Gastroesophageal sphincter (tissue), 4 donors: Measurements from ENCODE around the gene STN1. TPM values are rescaled to one million over a fixed set of nuclear protein-coding genes. Genes with fewer than 3 reads are reported as not detected.

Experiments used
- ATAC-seq: fragments of 150-250 bp; one replicate; pipeline ENCODE4 v1.9.1; 2016; ENCODE audit warnings: mild to moderate bottlenecking, moderate library complexity
- H3K27ac ChIP-seq, 4 donors: fragments of 200-600 bp; sonication (generic) in 3 of 4; 1 replicate in 3 of 4; 2 replicates in 1 of 4; pipeline ENCODE4 v1.5.1; 2016 to 2019
- H3K27me3 ChIP-seq: fragments of 200-600 bp; sonication (generic); one replicate; pipeline ENCODE4 v1.5.1; 2019
- H3K36me3 ChIP-seq, 2 donors: fragments of 200-600 bp; sonication (generic); one replicate each; pipeline ENCODE4 v1.5.1; 2019; ENCODE audit warnings: control low read depth in 1 of 2
- H3K4me1 ChIP-seq, 3 donors: fragments of 200-600 bp; sonication (generic); 1 replicate in 2 of 3; 2 replicates in 1 of 3; pipeline ENCODE4 v1.5.1; 2016 to 2019; ENCODE audit warnings: control low read depth in 2 of 3
- H3K4me3 ChIP-seq, 2 donors: fragments of 200-600 bp; sonication (generic); one replicate each; pipeline ENCODE4 v1.5.1; 2019; ENCODE audit warnings: mild to moderate bottlenecking in 1 of 2, moderate library complexity in 1 of 2
- H3K9me3 ChIP-seq, 3 donors: fragments of 200-600 bp; sonication (generic); one replicate each; pipeline ENCODE4 v1.5.1; 2017 to 2019; ENCODE audit warnings: control low read depth in 2 of 3
- CTCF ChIP-seq, 4 experiments: fragments of 200-600 bp in 2 of 4; fragments of 450-650 bp in 2 of 4; sonication (generic) in 1 of 4; IDR thresholded peaks; one replicate each; pipeline ENCODE4 v1.5.1; 2017 to 2019; ENCODE audit warnings: antibody characterized with exemption in 4 of 4, mild to moderate bottlenecking in 2 of 4, moderate library complexity in 2 of 4
- EP300 ChIP-seq: sonication (generic); formaldehyde crosslinking; IDR thresholded peaks from one replicate; pipeline ENCODE4 v1.6.1; 2017; ENCODE audit warnings: antibody characterized with exemption, mild to moderate bottlenecking
- POLR2A ChIP-seq, 2 donors: fragments of 450-650 bp; IDR thresholded peaks; one replicate each; pipeline ENCODE4 v1.6.1; 2017; ENCODE audit warnings: antibody characterized with exemption in 2 of 2, mild to moderate bottlenecking in 2 of 2, moderate library complexity in 1 of 2
- POLR2AphosphoS5 ChIP-seq: sonication (generic); formaldehyde crosslinking; IDR thresholded peaks from one replicate; pipeline ENCODE4 v1.6.1; 2017; ENCODE audit warnings: antibody characterized with exemption
- WGBS, 2 donors: methylation state at CpG; one replicate each; pipeline ENCODE4 v1.1.5; 2018; ENCODE audit warnings: low coverage in 1 of 2; 5-methylcytosine and 5-hydroxymethylcytosine counted together
- total RNA-seq, 4 donors: library from RNA; depleted of rRNA; stranded (reverse); fragments of >200 nt; gene quantifications; one replicate each; pipeline ENCODE4 v1.1.0, GENCODE V29; 2016

The STN1 gene
- total RNA-seq, 4 donors from 2014 or later = 17.1 to 31.6 (median 29.6) TPM

- TF ChIP-seq POLR2A (IDR thresholded peaks at IDR 0.05) (no peak), POLR2AphosphoS5 (no peak), CTCF (IDR thresholded peaks at IDR 0.05) (no peak), EP300 (no peak)
- no peak for ATAC-seq
- 77 to 85% methylated on average over 6 to 9 of the region's 9 CpGs for WGBS, 2 donors
- no peaks in the 10 kb centered on the region for H3K27me3 ChIP-seq
- H3K36me3 ChIP-seq = peaks cover 0 to 69% of the 10 kb centered on the region in 2 donors
- no peaks in the 10 kb centered on the region for H3K9me3 ChIP-seq
- H3K4me3 ChIP-seq = no peak overlapping the region
- H3K27ac ChIP-seq = no peak overlapping the region
- peaks cover 0 to 26% (median 0%) of the 10 kb centered on the region in 3 donors for H3K4me1 ChIP-seq
Observed at GRCh38 chr10:103879409-103879808, 38.6 kb downstream of the STN1 start.

- 71 to 100% methylated on average over 1 of the region's 1 CpG for WGBS, 2 donors
- no peak for ATAC-seq
Observed at GRCh38 chr10:103877861-103878260, 40.1 kb downstream of the STN1 start.

GRCh38 chr10:103876155-103876554, 41.8 kb downstream of the STN1 start:
- WGBS, 2 donors = 86 to 88% methylated on average over 1 to 5 of the region's 5 CpGs
- Histone ChIP-seq H3K4me1 (peaks cover 0 to 16% (median 0%) of the 10 kb centered on the region in 3 donors), H3K36me3 (peaks cover 0 to 70% of the 10 kb centered on the region in 2 donors), H3K4me3 (no peak overlapping the region), H3K27me3 (no peaks in the 10 kb centered on the region), H3K27ac (no peak overlapping the region), H3K9me3 (no peaks in the 10 kb centered on the region)
- no peak for ATAC-seq
- TF ChIP-seq CTCF (IDR thresholded peaks at IDR 0.05) (no peak), POLR2AphosphoS5 (no peak), EP300 (no peak), POLR2A (IDR thresholded peaks at IDR 0.05) (no peak)

More at GRCh38 chr10:103877861-103878260, 40.1 kb downstream of the STN1 start:
- peaks cover 0 to 26% (median 0%) of the 10 kb centered on the region in 3 donors for H3K4me1 ChIP-seq
- no peaks in the 10 kb centered on the region for H3K27me3 ChIP-seq
- TF ChIP-seq POLR2AphosphoS5 = no peak
- no peak overlapping the region for H3K27ac ChIP-seq
- H3K4me3 ChIP-seq = no peak overlapping the region
- H3K9me3 ChIP-seq = no peaks in the 10 kb centered on the region
- H3K36me3 ChIP-seq = peaks cover 0 to 77% of the 10 kb centered on the region in 2 donors

- ATAC-seq = no peak
- H3K27ac ChIP-seq = no peak overlapping the region
- H3K4me3 ChIP-seq = no peak overlapping the region
- H3K4me1 ChIP-seq = peaks cover 0 to 14% (median 0%) of the 10 kb centered on the region in 3 donors
- no peak for TF ChIP-seq CTCF (IDR thresholded peaks at IDR 0.05)
- H3K27me3 ChIP-seq = no peaks in the 10 kb centered on the region
- WGBS, 2 donors = 60 to 81% methylated on average over 3 to 6 of the region's 6 CpGs
- no peaks in the 10 kb centered on the region for H3K9me3 ChIP-seq
- H3K36me3 ChIP-seq = peaks cover 0 to 65% of the 10 kb centered on the region in 2 donors
Observed at GRCh38 chr10:103874730-103875129, 43.3 kb downstream of the STN1 start.

- WGBS, 2 donors = 64 to 96% methylated on average over 5 to 9 of the region's 16 CpGs
- no peak for ATAC-seq
- H3K4me3 ChIP-seq = no peak overlapping the region
Observed at GRCh38 chr10:103872137-103872931, 45.6 kb downstream of the STN1 start.

More at GRCh38 chr10:103872137-103872931, 45.6 kb downstream of the STN1 start:
- Histone ChIP-seq H3K36me3 (peaks cover 0 to 42% of the 10 kb centered on the region in 2 donors), H3K9me3 (no peaks in the 10 kb centered on the region), H3K27me3 (no peaks in the 10 kb centered on the region), H3K27ac (no peak overlapping the region), H3K4me1 (peaks cover 0 to 2% (median 0%) of the 10 kb centered on the region in 3 donors)
- TF ChIP-seq POLR2AphosphoS5 = no peak
- TF ChIP-seq POLR2A (IDR thresholded peaks at IDR 0.05) = no peak
- TF ChIP-seq CTCF (IDR thresholded peaks at IDR 0.05) = no peak
- TF ChIP-seq EP300 = no peak
